ENCODE measurements around the gene GRID1.

- TF ChIP-seq EZH2phosphoT487 (IDR thresholded peaks at IDR 0.05; ENCODE audit: insufficient read depth, low read depth) (no peak), EZH2 (IDR thresholded peaks at IDR 0.05; ENCODE audit: insufficient read depth, poor library complexity, severe bottlenecking) (no peak)
These were observed 287.5 kb downstream of the GRID1 start for GRCh38 chr10:86079088-86079487.
